NCI-H69 (cell line): ENCODE results near the gene BCAS3.
"Not testable (repeated sequence)": the region's sequence is repeated elsewhere in the genome, so short reads cannot be mapped to it uniquely, and the experiment has no call there.

Experiments
- DNase-seq: peaks from one replicate; lab custom pipeline; 2025; lab: John Stamatoyannopoulos, UW

BCAS3 gene

DNA sequence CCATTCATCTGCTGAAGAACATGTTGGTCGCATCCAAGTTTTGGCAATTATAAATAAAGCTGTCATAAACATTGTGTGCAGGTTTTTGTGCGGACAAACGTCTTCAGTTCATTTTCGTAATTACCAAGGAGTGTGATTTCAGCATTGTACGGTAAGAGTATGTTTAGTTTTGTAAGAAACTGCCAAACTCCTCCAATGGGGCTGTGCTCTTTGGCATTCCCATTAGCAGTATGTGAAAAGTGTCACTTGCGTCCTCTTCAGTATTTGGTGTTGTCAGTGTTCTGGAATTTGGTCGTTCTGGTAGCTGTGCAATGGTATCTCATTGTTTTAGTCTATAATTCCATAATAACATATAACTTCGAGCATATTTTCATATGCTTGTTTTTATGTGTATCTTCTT lies 120.9 kb downstream of the BCAS3 start:
- no peak for DNase-seq

DNA sequence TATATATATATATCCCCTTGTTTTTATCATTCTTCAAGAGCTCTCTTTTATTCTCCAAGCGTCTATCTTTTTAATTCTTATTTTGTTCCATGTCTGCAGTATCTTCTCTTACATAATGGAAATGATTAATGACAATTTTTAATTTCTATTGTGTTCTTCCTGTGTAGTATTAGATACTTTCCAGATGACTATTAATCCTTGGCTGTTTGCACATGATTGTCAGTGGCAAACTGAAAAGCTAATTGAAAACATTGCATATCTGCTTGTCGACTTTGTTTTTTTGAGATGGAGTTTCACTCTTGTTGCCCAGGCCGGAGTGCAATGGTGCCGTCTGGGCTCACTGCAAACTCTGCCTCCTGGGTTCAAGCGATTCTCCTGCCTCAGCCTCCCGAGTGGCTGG lies 124.7 kb downstream of the BCAS3 start:
- DNase-seq, result no peak

DNA sequence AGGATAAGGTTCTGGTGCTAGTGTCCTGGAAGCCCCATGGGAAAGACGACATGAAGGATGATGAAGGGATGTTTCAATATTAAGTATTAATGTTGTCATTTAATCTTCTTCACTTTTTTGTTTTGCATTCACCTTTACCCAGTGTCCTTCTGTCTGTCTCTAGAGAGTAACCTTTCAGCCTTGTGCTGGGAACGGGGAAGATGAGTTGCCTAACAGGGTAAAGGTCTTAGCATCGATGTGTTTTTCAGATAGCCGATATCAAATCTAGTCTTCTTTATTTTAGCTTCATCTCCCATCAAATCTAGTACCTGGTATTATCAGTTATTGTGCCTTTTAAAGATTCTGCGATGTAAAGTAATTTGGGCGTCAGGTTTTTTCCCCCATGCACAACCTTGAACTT lies 125.4 kb downstream of the BCAS3 start:
- no peak for DNase-seq

DNA sequence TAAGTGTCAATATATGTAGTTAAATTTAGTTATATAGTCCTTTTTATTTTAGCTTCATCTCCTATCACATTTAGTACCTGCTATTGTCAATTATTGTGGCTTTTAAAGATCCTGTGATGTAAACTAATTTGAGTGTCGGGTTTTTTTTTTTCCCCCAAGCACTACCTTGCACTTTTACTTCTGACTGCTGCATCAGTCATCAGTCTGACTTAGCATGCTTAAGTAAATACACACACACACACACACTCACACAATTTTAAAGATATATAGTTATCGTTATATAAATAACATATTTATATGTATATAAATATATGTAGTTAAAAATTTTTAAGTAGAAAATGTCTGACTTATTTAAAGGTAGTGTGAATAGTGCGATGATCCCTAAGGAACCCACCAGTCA lies 127.2 kb downstream of the BCAS3 start:
- DNase-seq, result no peak

DNA sequence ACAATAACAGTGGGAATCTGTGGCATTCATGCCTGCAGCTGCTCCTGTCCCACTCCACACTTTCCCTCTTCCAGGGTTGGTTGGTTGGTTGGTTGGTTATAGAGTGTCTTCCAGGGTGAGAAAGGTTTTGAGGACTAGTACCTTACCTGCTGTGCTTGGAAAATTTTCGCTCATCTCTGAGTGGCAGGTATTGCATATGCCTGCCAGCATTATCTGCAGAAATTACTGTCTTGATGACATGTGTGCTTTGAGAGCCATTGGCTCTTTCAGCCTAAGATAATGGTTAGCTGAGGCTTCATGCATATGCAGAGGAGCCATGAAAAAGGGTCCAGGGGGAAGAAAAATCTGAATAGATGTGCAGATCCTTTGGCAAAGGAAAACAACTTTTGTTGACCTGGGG lies 131.8 kb downstream of the BCAS3 start:
- DNase-seq, result no peak

DNA sequence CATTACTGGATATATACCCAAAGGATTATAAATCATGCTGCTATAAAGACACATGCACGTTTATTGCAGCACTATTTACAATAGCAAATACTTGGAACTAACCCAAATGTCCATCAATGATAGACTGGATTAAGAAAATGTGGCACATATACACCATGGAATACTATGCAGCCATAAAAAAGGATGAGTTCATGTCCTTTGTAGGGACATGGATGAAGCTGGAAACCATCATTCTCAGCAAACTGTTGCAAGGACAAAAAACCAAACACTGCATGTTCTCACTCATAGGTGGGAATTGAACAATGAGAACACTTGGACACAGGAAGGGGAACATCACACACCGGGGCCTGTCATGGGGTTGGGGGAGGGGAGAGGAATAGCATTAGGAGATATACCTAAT lies 137.3 kb downstream of the BCAS3 start:
- DNase-seq, result not testable (repeated sequence)

DNA sequence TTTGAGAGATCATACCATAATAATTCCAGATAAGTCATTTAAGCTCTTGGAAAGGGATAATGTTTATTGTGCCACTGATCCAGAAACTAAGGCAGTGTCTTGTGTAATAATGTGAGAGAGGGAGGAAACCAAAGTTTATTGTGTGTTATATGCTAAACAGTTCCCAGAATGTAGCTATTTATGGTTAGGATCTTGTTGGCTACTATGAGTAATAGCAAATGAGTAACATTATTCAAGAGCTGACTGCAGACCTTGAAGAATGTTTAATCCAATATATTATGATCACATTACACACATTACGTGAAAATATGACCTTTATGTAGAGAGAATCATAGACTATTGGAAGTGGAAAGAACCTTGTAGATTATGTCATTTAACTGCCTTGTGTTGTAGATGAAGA lies 139.5 kb downstream of the BCAS3 start:
- DNase-seq, result no peak

DNA sequence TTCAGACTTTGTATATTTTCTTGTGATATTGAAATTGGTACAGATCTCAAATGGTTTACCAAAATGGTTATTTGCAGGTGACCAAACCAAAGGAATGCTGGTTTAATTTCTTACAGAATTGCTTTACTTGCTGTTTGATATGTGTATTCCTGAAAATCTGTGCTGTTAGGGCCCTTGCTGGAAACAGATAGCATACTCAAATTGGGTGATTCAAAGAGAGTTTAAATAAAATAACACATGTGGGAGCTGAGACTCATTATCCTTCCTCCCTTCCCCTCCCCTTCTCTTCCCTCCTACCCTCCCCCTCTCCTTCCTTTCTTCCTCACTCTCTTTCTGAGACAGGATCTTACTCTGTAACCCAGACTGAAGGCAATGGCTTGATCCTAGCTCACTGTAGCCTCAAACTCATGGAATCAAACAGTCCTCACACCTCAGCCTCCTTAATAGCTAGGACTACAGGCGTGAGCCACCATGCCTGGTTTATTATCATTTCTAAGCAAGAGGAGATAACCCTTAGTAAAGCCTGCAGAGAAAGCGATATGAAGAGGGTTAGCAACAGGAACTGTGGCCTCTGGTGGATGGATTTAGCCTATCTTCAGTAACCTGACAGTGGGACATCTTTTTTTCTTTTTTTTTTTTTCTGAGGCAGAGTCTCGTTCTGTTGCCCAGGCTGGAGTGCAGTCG lies 141.9 kb downstream of the BCAS3 start:
- DNase-seq, result no peak

DNA sequence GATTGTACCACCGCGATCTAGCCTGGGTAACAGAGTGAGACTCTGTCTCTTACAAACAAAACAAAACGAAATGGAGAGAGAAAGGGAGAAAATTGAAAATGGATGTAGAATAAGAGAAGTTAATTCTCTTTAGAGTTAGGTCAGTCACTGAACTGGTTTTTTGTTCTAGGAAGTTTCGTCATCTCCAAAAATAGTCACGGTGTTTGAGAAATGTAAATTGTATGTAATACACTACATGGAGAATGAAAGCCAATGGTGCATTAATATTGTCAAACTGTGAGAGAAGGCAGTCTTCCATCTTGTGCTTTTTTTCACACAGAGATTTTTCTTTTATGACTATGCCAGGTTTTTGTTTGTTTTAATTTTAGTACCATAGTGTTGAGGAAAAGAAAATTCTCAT lies 145.9 kb downstream of the BCAS3 start:
- DNase-seq, result peak; percentile 19

DNA sequence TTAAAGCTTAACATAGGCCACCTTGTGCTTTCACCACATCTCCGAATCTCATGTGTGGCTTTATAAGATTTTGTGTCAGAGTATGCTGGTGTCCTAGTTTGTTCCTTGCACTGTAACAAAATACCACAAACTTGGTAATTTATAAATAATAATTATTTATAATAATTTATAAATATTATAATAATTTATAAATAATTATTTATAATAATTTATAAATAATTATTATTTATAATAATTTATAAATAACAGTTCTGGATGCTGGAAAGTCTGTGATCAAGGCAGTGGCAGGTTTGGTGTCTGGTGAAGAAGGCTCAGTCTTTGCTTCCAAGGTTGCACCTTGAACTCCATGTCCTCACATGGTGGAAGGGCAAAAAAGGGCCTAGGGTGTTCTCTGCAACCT lies 147.7 kb downstream of the BCAS3 start:
- DNase-seq, result no peak

DNA sequence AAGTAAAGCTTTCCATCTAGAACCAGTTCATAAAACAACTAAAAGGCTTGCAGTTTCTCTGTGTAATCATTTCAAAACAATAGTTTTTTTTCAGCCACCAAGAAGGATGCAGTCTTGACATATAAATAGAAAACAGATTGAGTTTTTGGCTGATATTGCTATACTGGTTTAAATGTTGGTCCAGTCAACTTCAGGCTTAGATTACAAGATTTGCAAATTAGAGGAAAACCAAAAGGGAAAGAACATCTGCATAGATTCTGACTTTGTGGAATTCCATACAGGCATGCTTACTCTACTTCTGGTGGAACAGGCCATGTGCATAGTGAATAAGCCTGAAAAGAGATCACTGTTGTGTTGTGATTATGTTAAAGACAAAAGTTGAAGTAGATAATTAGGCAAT lies 150.3 kb downstream of the BCAS3 start:
- no peak for DNase-seq

DNA sequence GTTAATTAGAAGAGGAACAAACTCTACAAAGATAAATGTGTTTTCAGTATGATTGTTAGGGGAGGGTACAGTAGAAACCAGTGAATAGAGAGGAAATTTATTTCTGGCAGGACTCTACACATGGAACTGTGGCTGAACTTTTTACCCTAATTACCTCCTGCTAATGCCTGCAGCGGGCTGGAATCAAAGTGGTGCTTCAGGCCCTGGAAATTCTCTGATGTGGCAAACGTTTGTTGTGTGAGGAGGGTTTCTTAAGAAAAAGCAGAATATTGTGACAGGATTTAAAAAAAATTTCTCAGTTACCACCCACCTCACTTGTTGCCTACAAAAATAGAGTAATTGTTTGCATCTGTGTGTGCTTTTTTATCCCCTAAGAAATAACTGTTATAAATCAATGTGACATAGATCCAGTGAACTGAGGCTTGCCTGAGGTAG lies 154.5 kb downstream of the BCAS3 start:
- DNase-seq, result peak; percentile 45

DNA sequence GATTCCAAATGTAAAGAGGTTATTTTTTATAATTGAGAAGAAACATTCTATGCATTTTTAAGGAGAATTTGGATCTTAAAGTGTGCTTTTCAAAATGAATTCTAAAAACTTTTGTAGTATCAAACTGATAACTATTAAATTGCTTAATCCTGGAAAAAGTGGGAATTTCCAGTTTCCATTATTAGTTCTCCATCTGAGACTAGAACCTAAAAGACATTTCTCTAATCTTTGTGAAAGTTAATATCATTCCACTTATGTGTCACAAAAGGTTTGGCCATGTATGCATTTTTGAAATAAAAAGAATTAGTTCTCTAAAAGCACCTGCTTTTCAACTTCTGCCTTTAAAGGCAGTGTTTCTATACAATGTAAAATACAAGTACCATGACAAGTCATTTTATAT lies 155.0 kb downstream of the BCAS3 start:
- no peak for DNase-seq

DNA sequence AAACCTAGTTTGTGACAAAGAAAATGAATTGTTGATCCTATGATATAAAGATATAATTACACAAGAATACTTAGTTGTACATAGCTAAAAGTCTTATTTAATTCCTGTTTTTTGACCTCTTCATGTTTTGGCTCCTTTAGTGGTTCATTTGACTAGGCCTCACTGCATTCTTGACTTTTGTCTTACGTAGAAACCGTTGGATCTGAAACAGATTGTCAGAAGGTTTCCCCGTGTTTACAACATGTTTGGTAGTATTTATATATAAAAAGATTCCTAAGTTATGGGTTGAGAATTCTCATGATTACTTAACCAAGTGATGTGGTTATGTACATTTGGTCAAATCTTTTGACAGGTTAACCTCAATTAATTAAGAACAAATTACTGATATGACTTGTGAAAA lies 162.8 kb downstream of the BCAS3 start:
- DNase-seq, result no peak

DNA sequence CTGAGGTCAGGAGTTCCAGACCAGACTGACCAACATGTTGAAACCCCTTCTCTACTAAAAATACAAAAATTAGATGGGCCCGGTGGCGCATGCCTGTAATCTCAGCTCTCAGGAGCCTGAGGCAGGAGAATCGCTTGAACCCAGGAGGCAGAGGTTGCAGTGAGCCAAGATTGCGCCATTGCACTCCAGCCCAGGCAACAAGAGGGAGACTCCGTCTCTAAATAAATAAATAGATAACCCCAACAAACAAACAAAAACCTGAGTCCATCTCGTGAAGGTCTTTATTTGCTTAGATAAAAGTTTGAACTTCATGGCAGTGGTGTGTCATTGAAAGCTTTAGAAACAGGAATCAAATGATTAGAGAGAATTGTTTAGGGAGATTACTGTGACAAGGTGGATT lies 167.4 kb downstream of the BCAS3 start:
- no peak for DNase-seq

DNA sequence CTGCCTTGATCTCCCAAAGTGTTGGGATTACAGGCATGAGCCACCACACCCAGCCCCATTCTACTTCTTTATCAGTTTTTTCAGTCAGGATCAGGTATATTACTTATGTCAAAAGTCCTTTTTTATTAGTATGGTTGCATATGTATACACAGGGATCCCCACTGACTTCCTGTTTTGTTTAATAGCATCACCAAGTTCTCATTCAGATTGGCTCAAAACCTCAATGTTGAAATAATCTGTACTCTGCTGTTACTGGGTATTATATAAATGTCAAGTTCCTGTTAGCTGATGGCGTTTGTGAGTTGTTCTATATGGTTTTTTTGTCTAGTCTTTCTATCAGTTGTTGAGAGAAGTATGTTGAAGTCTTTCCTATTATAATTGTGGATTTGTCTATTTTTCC lies 168.5 kb downstream of the BCAS3 start:
- DNase-seq, result no peak

DNA sequence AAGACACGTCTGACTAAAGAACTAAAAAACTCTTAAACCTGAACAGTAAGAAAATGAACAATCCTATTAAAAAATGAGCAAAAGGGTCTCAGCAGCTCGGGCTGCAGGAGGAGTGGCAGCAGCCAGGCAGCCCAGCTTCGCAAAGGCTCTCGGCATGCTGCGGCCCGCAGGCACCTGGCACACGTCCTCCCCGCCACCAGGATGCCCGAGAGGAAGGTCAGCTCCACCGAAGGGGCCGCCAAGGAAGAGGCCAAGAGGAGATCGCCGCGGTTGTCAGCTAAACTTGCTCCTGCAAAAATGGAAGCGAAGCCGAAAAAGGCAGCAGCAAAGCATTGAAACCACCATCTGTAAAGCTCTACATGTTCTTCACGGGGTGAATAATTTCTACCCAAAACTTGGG lies 173.5 kb downstream of the BCAS3 start:
- DNase-seq, result peak; percentile 63

DNA sequence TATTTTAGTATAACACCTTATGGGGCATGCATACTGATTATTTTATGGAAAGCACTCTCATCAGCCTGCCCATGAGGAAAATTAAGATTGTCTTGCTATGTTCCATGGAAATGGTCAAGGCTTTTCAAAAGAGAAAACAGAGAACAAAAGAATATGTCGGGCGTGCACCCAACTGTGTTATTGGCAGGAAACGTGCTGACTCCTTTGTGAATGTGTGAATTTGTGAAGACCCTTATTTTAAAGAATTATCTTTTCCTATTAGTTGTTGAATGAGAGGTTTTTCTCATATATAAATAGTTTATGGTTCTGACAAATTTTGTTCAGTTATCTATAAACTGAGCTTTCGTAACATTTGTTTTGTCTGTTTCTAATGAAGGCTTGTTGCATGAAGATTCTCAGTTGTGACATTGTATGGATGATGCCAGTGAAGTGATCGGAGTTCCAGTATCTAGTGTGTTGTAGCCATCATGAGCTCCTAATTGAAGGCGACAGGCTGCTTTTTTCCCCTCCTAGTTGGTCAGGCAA lies 180.0 kb downstream of the BCAS3 start:
- peak; percentile 29 for DNase-seq

DNA sequence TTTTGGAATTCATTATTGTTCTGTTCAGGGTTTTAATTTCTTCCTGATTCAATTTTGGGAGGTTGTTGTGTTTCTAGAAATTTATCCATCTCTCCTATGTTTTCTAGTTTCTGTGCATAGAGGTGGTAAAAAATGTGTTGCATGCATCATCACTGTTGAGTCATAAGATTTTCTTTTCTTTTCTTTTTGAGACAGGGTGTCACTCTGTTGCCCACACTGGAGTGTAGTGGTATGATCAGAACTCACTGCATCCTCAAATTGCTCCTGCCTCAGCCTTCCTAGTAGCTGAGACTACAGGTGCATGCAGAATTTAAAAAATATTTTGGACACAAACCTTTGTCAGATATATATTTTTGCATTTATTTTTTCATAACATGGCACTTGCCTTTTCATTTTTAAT lies 184.8 kb downstream of the BCAS3 start:
- DNase-seq, result no peak

DNA sequence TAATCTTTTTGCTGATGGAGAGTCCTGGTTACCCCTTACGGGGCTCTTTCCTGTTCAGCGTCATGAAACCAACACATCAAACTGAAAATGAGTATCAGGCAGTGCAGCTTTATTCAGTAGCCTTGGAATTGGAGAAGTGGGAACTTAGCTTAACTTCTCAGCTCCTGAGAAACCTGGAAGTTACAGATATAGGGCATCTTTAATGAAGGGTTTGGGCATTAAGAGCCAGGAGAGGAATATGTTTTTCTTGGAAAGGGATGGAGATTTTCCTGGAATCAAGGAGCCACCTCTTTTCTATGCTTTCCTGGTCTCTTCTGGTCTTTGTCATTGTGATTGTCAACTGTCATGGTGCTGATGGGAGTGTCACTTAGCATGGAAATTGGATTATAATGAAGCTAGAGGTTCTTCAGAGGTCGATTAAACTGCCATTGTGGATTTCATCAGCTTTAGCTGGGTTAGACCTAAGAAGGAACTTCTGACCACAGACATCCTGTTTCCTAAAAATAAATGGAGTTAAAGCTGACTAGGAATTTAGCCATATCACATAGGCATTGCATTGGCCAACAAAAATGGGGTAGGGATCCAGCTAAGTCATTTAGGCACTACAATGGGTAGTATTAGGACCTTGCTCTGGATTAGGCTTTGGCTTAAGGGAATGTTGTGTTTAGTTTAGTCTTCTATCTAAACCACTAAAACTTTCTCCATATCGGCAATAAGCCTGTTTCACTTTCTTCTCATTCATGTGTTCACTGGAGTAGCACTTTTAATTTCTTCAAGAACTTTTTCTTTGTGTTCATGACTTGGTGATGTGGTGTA lies 186.4 kb downstream of the BCAS3 start:
- no peak for DNase-seq

DNA sequence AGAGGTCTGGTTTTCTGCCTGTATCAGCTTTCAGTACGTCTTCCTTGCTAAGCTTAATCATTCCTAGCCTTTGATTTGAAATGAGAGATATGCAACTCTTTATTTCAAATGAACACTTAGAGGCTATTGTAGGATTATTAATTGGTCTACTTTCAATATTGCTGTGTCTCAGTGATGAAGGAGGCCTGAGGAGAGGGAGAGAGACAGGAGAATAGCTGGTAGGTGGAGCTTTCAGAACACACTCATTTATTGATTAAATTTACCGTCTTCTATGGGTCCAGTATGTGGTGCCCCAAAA lies 187.0 kb downstream of the BCAS3 start:
- no peak for DNase-seq

DNA sequence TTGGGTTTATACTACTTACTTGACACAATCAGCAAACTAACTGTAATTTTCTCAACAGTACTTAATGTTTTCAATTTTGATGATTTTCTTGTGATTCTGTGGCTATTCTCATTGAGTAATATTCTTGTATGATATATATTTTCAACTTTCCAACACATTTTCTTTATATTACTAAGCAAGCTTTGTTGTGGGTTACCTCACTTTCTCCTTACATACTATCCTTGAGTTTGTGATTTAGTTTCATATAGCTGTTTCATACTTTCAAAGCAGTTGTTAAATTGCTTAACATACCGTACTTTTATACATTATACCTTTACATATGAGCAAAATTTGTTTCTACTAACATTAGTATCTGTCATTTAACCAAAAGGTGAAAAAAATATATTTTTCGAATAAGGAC lies 197.1 kb downstream of the BCAS3 start:
- DNase-seq, result no peak

DNA sequence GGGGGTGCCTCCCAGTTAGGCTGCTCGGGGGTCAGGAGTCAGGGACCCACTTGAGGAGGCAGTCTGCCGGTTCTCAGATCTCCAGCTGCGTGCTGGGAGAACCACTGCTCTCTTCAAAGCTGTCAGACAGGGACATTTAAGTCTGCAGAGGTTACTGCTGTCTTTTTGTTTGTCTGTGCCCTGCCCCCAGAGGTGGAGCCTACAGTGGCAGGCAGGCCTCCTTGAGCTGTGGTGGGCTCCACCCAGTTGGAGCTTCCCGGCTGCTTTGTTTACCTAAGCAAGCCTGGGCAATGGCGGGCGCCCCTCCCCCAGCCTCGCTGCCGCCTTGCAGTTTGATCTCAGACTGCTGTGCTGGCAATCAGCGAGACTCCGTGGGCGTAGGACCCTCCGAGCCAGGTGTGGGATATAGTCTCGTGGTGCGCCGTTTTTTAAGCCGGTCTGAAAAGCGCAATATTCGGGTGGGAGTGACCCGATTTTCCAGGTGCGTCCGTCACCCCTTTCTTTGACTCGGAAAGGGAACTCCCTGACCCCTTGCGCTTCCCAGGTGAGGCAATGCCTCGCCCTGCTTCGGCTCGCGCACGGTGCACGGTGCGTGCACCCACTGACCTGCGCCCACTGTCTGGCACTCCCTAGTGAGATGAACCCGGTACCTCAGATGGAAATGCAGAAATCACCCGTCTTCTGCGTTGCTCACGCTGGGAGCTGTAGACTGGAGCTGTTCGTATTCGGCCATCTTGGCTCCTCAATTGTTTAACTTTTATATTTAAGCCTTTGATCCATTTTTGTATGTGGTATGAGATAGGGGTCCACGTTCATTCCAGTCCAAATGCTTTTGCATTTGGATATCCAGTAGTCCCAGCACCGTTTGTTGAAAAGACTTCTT lies 209.3 kb downstream of the BCAS3 start:
- DNase-seq, result peak; percentile 50
